Measurements from ENCODE around the gene FRMD4B. TPM values are rescaled to one million over a fixed set of nuclear protein-coding genes. Genes with fewer than 3 reads are reported as not detected.

Gene FRMD4B
- total and polyA plus RNA-seq, 12 donors = 5.5 to 165 (median 17.4) TPM

GRCh38 chr3:69200384-69201068 lies 185.4 kb downstream of the FRMD4B start:
- H3K4me3 ChIP-seq = peak overlapping the region in 2 of 4 donors; percentile 32 to 45
- H3K36me3 ChIP-seq (replicated peaks in 1 of 2) = no peaks in the 10 kb centered on the region
- TF ChIP-seq CTCF (IDR thresholded peaks at IDR 0.05) = no peak
- peak in 1 of 2 donors; percentile 40 for TF ChIP-seq POLR2A (IDR thresholded peaks at IDR 0.05)
- H3K27me3 ChIP-seq = no peaks in the 10 kb centered on the region
- 30 to 38% (median 34%) methylated on average over 10 of the region's 10 CpGs for WGBS, 4 donors
- DNase-seq = peak in 4 of 7 donors; percentile 33 to 41 (median 38)
- peak overlapping the region in 2 of 5 donors; percentile 9 to 71 for H3K27ac ChIP-seq
- intact Hi-C loops (cut with DNase I) = no loop called here
- H3K4me1 ChIP-seq (replicated peaks in 1 of 2) = peaks cover 0 to 4% of the 10 kb centered on the region in 2 donors
- no peaks in the 10 kb centered on the region for H3K9me3 ChIP-seq (replicated peaks in 1 of 3)

- Histone ChIP-seq H3K4me1 (replicated peaks in 1 of 2) (peaks cover 0 to 4% of the 10 kb centered on the region in 2 donors), H3K9me3 (replicated peaks in 1 of 3) (no peaks in the 10 kb centered on the region), H3K4me3 (peak overlapping the region in 2 of 4 donors; percentile 32 to 45), H3K36me3 (replicated peaks in 1 of 2) (peaks cover 0 to under 1% of the 10 kb centered on the region in 2 donors), H3K27me3 (no peaks in the 10 kb centered on the region), H3K27ac (peak overlapping the region in 1 of 5 donors; percentile 30)
- no peak for DNase-seq
- no peak for TF ChIP-seq POLR2A (IDR thresholded peaks at IDR 0.05)
- TF ChIP-seq CTCF (IDR thresholded peaks at IDR 0.05) = no peak
- WGBS, 4 donors = 41 to 51% (median 46%) methylated on average over 6 of the region's 6 CpGs
- intact Hi-C loops (cut with DNase I) = no loop called here
Observed at GRCh38 chr3:69199942-69200341, 185.9 kb downstream of the FRMD4B start.

GRCh38 chr3:69197922-69198530 lies 187.9 kb downstream of the FRMD4B start:
- peaks cover 0 to 4% of the 10 kb centered on the region in 2 donors for H3K4me1 ChIP-seq (replicated peaks in 1 of 2)
- no peaks in the 10 kb centered on the region for H3K9me3 ChIP-seq (replicated peaks in 1 of 3)
- H3K27ac ChIP-seq = no peak overlapping the region
- H3K4me3 ChIP-seq = no peak overlapping the region
- DNase-seq = no peak
- 86 to 92% (median 89%) methylated on average over 7 to 8 of the region's 8 CpGs for WGBS, 4 donors
- H3K36me3 ChIP-seq (replicated peaks in 1 of 2) = peaks cover 0 to 15% of the 10 kb centered on the region in 2 donors
- TF ChIP-seq POLR2A (IDR thresholded peaks at IDR 0.05) (no peak), CTCF (IDR thresholded peaks at IDR 0.05) (no peak)
- H3K27me3 ChIP-seq = no peaks in the 10 kb centered on the region
- intact Hi-C loops (cut with DNase I) = no loop called here

GRCh38 chr3:69197455-69197854 lies 188.4 kb downstream of the FRMD4B start:
- no peaks in the 10 kb centered on the region for H3K27me3 ChIP-seq
- no peaks in the 10 kb centered on the region for H3K9me3 ChIP-seq (replicated peaks in 1 of 3)
- no peak overlapping the region for H3K4me3 ChIP-seq
- no peak overlapping the region for H3K27ac ChIP-seq
- 73 to 83% (median 79%) methylated on average over 6 of the region's 6 CpGs for WGBS, 4 donors
- H3K36me3 ChIP-seq (replicated peaks in 1 of 2) = peaks cover 0 to 19% of the 10 kb centered on the region in 2 donors
- TF ChIP-seq CTCF (IDR thresholded peaks at IDR 0.05) (no peak), POLR2A (IDR thresholded peaks at IDR 0.05) (no peak)
- intact Hi-C loops (cut with DNase I) = no loop called here
- H3K4me1 ChIP-seq (replicated peaks in 1 of 2) = peaks cover 0 to 4% of the 10 kb centered on the region in 2 donors
- no peak for DNase-seq

All from adrenal gland (tissue), 12 donors.